ENCODE measurements around the gene MPHOSPH9. TPM values are rescaled to one million over a fixed set of nuclear protein-coding genes. Genes with fewer than 3 reads are reported as not detected.
A peak's percentile ranks its signal among the peaks of the same experiment; 100 is the strongest.

MPHOSPH9 gene
- total RNA-seq, 1 experiment from 2014 or later: 40.4 TPM

GRCh38 chr12:123231931-123232330, 1.0 kb downstream of the MPHOSPH9 start:
- no TSS peak for BruUV-seq (replicated peaks)
- POLR2A ChIA-PET: interaction anchor here (0.6 to 4.7 kb wide), 27 partner anchors 10 to 705 kb away, joined by 3 to 79 read pairs (median 6); partner anchors contain the start of genes DDX55, KMT5A, KNTC1 and OGFOD2
- CTCF ChIA-PET: interaction anchor here (0.6 to 2.2 kb wide), 5 partner anchors 16 to 1344 kb away, joined by 3 to 7 read pairs (median 3); partner anchors contain the start of gene PSMD9
- Mint-ChIP-seq H3K36me3 (ENCODE audit: insufficient read depth, unreplicated experiment) (peaks cover 36% of the 10 kb centered on the region), H3K9me3 (ENCODE audit: unreplicated experiment) (no peaks in the 10 kb centered on the region), H3K27me3 (ENCODE audit: insufficient read depth, unreplicated experiment) (no peaks in the 10 kb centered on the region), H3K27ac (ENCODE audit: low read depth, unreplicated experiment) (peak overlapping the region; percentile 82), H3K4me1 (ENCODE audit: insufficient read depth, unreplicated experiment) (peaks cover 17% of the 10 kb centered on the region), H3K4me3 (ENCODE audit: unreplicated experiment) (peak overlapping the region; percentile 84)
- intact Hi-C loops (cut with micrococcal nuclease): loop anchor here (2.0 kb wide), 1 partner anchor 251 kb away; the partner anchor contains the start of gene ARL6IP4
- TF ChIP-seq CTCF (IDR thresholded peaks at IDR 0.05; ENCODE audit: unreplicated experiment): no peak
- DNase-seq (ENCODE audit: unreplicated experiment): no peak

- BruUV-seq (replicated peaks): no TSS peak
- TF ChIP-seq CTCF (IDR thresholded peaks at IDR 0.05; ENCODE audit: unreplicated experiment): no peak
- no peak for DNase-seq (ENCODE audit: unreplicated experiment)
- Mint-ChIP-seq H3K36me3 (ENCODE audit: insufficient read depth, unreplicated experiment) (peaks cover 30% of the 10 kb centered on the region), H3K4me3 (ENCODE audit: unreplicated experiment) (no peak overlapping the region), H3K27me3 (ENCODE audit: insufficient read depth, unreplicated experiment) (no peaks in the 10 kb centered on the region), H3K4me1 (ENCODE audit: insufficient read depth, unreplicated experiment) (peaks cover 12% of the 10 kb centered on the region), H3K9me3 (ENCODE audit: unreplicated experiment) (no peaks in the 10 kb centered on the region), H3K27ac (ENCODE audit: low read depth, unreplicated experiment) (peak overlapping the region; percentile 2)
- POLR2A ChIA-PET: interaction anchor here (0.6 to 1.3 kb wide), 4 partner anchors 14 to 254 kb away, joined by 3 to 7 read pairs (median 4); partner anchors contain the start of gene OGFOD2
- intact Hi-C loops (cut with micrococcal nuclease): no loop called here
- CTCF ChIA-PET: interaction anchor here (0.8 to 3.6 kb wide), 3 partner anchors 9 to 185 kb away, joined by 3 to 14 read pairs (median 4); no protein-coding TSS in a partner anchor
Observed at GRCh38 chr12:123229051-123229450, 3.9 kb downstream of the MPHOSPH9 start.

GRCh38 chr12:123227581-123228258, 5.2 kb downstream of the MPHOSPH9 start:
- BruUV-seq (replicated peaks): no TSS peak
- intact Hi-C loops (cut with micrococcal nuclease): no loop called here
- no peak overlapping the region for H3K27ac Mint-ChIP-seq (ENCODE audit: low read depth, unreplicated experiment)

More at GRCh38 chr12:123227581-123228258, 5.2 kb downstream of the MPHOSPH9 start:
- peaks cover 23% of the 10 kb centered on the region for H3K36me3 Mint-ChIP-seq (ENCODE audit: insufficient read depth, unreplicated experiment)
- TF ChIP-seq CTCF (IDR thresholded peaks at IDR 0.05; ENCODE audit: unreplicated experiment): no peak
- DNase-seq (ENCODE audit: unreplicated experiment): no peak
- POLR2A ChIA-PET: interaction anchor here (0.5 to 0.8 kb wide), 2 partner anchors 11 to 344 kb away, joined by 3 read pairs; no protein-coding TSS in a partner anchor
- H3K9me3 Mint-ChIP-seq (ENCODE audit: unreplicated experiment): no peaks in the 10 kb centered on the region
- H3K27me3 Mint-ChIP-seq (ENCODE audit: insufficient read depth, unreplicated experiment): no peaks in the 10 kb centered on the region
- CTCF ChIA-PET: interaction anchor here (3.6 kb wide), 1 partner anchor 10 kb away, joined by 14 read pairs; no protein-coding TSS in a partner anchor
- H3K4me1 Mint-ChIP-seq (ENCODE audit: insufficient read depth, unreplicated experiment): peaks cover 12% of the 10 kb centered on the region
- H3K4me3 Mint-ChIP-seq (ENCODE audit: unreplicated experiment): no peak overlapping the region

All from MCF 10A (cell line).